Activated CD8-positive, alpha-beta memory T cell treated with anti-CD3 and anti-CD28 coated beads for 24 hours (primary cell): ENCODE results near the gene KCNK10.
"Not testable (repeated sequence)": the region's sequence is repeated elsewhere in the genome, so short reads cannot be mapped to it uniquely, and the experiment has no call there.

Experiments used
- DNase-seq: peaks from one replicate; pipeline ENCODE4 v3.0.0-alpha.2; 2020

The KCNK10 gene

DNA sequence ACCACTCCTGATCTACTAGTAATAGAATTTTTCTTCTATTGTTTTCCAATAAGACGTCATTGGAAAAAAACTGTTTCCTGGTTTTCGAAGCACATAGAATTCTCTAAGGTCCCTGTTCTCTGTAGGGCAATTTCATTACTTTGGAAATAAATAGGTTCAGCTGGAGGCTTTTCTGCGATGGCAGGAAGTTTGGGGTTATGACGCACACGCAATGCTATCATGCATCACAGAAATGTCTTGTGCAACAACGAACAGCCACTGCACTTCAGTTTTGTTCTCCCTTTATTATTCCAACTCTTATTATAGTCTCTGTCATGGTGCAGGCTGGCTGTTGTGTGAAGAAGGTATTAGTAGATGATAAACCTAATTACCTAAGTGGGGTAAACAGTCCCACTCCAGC is 59.0 kb downstream of the KCNK10 start:
- DNase-seq: no peak

DNA sequence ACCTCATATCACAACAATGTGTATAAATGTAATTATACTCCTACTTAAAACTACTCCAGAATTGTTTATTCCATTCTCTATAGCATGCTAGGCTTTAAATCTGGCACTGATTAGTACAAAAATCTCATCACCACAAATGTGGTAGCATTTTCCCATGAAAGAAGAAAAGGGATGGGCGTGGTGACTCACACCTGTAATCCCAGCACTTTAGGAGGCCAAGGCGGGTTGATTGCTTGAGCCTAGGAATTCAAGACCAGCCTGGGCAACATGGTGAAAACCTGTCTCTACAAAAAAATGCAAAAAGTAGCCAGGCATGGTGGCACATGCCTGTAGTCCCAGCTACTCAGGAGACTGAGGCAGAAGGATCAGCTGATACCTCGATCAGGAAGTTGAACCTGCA is 61.8 kb downstream of the KCNK10 start:
- DNase-seq: not testable (repeated sequence)

DNA sequence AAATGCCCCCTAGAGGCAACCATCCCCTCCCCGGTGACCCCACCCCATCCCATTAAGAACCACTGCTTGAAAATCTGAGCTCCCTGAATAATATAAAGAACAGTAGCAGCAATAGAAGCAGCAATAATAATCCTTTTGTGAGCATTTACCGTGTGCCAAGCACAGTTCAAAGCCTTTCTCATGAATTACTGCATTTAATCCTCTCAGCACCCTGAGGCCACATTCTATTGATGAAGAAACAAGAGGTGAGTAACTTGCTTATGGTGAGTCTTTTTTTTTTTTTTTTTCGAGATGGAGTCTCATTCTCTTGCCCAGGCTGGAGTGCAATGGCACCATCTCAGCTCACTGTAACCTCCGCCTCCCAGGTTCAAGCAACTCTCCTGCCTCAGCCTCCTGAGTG is 65.0 kb downstream of the KCNK10 start:
- no peak for DNase-seq

DNA sequence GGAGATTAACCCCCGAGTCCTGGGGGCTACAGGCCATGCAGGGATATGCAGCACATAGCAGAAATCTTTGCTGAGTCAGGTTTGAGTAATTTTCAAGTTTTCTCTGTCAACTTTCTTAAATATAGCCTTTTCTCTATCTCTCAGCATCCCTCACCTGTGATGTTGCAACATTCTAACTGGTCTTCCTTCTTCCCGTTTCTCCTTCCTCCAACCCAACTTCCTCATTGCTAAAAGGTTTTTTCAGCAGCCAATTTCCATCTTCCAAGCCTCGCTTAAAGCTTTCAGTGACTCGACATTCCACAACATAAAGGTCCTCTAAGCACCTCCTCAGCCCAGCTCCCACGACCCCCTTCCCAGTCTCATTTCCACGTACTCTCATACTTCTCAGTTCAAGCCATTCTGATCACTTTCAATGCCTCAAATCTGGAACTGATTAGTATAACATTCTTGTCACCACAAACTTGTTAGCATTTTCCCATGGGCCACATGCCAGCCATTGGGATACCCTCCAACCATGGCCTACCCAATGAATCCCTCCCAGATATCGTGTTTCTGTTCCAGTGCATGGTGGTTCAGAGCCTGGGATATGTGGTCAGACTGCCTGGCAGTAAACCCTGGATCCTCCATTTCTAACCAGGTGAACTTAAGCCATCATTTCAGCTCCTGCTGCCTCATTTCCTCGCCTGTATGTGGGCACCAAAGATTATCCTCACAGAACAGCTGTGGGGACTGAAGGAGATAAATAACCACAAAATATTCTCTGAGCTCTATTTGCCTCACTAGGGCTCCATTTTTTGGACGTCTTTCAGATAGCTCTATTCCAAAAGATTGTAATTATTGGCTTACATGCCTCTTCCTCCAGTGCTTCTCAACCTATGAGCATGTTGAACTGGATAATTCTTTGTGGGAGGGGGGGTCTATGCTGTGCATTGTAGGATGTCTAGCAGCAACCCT is 65.8 kb downstream of the KCNK10 start:
- no peak for DNase-seq

DNA sequence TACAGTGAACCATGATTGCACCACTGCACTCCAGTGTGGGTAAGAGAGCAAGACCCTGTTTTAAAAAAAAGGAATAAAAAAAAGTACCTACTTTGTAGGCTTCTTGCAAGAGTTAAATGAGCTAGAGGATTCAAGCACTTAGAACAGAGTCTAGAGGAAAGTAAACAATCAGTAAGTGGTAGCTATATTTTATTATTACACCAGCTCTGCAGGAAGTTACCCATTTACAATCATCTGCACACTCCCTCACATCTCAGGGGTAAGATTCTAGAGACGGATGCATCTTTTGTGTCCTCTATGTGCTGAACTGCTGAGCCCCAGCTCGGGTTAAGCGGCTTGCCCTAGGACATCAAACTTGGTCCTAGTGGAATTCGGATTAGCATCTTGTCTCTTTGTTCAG is 67.3 kb downstream of the KCNK10 start:
- no peak for DNase-seq

DNA sequence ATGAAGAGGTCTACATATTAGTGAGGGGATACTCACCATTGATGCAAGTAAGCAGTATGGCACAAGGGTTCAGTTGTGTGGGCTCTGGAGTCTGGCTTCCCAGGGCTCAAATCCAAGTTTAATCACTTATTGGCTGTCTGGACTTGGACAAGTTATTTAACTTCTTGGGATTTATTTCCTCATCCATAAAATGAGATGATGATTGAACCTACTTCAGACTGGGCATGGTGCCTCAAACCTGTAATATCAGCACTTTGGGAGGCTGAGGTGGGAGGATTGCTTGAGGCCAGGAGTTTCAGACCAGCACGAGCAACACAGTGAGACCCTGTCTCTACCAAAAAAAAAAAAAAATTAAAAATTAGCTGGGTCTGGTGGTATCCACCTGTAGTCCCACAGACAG is 67.9 kb downstream of the KCNK10 start:
- DNase-seq: no peak

DNA sequence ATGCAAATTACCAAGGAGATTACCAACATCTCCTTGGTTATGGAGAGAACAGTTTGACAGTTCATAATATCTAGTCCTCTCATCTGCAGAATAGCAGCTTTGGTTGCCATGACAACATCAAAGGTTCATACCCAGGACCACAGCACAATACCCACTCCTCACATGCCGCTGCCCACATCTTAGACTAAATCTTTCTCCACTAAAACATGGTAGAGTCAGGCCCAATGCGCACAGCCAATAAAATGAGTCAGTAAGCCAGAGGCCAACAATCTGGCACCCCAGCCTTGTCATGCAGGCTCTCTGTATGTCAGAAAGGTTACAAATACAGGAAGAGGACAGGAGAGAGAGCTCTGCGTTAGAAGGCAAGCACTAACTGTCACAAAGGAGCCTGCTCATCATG is 70.6 kb downstream of the KCNK10 start:
- DNase-seq: no peak

DNA sequence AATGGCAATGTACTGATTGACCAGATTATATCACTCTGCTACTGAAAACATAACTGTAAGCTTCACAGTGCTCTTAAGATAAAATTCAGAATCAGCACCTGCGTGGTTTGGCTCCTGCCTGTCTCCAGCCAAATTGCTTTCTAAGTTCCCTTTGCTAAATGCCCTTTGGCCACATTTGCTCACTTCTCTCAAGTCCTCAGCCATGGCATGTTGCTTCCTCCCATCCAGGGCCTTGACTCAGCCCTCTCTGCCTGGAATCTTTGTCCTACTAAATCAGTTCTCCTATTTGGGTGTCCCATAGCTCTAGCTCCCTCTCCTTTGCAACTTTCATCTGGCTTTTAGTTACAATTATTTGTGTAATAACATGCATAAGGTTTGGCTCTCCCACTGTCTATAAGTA is 71.4 kb downstream of the KCNK10 start:
- DNase-seq: no peak

DNA sequence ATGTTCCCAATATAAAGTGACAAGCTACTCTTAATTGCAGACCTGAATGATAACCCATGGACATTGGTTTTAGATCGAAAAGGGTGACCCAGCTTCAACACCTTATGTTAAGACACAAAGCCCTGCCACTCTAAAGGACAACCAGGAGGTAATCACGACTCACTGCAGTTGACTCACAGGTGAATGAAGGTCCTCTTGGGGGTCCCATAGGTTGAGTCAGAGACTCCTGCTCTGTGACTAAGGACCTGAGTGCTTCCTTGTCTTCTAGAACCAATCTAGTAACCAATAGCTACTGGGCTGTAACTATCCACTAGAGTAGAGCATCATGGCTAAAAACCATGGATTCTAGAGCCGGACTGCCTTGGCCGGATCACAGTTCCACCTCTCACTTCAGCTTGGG is 73.8 kb downstream of the KCNK10 start:
- no peak for DNase-seq

DNA sequence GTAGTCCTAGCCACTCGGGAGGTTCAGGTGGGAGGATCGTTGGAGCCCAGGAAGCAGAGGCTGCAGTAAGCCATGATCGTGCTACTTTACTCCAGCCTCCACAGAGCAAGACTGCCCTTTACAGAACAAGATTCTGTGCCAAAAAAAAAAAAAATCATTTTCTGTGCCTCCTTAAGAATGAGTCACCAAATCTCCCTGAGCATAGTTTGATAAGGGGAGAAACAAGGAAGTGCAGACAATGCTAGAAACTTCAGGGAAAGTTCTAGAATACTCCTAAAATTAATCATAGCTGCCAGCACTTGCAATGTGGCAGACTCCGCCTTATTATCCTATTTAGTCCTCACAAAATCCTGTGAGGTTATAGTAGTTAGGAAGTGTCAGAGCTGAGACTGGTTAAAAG is 74.5 kb downstream of the KCNK10 start:
- DNase-seq: no peak

DNA sequence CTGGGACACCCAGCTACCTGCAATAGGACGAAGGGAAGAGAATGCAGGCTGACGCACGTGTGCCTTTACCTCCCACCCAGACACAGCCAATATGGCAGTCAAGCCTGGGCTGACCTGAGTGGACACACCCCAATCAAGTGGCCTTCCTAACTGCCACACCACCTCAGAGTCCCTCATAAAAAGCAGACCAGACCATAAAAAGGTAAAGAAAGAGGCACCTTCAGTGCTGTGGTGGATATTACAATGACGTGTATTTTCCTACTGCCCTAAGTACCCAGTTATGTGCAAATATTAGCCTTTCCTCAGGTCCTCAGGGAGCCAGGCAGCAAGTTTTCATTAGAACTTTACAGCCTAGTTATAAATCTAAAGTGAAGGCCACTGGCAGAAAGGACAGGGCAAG is 75.8 kb downstream of the KCNK10 start:
- DNase-seq: no peak

DNA sequence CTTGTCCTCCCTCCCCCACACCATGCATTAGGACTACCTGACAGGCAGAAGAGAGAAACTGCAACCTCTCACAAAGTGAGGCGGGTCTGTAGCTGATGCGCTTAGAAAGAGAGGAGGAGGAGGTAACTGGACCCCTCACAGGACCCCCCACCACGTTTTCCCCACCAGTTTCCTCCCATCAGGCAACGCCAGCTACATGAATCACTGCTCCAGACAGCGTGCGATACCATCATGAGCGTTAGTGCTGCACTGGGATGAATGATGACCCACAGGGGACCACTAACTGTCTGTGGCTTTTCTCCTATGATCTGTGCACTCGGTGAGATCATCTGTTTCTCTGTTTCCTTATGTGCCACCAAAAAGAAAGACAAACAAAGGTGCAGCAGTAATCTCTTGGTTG is 77.7 kb downstream of the KCNK10 start:
- no peak for DNase-seq

DNA sequence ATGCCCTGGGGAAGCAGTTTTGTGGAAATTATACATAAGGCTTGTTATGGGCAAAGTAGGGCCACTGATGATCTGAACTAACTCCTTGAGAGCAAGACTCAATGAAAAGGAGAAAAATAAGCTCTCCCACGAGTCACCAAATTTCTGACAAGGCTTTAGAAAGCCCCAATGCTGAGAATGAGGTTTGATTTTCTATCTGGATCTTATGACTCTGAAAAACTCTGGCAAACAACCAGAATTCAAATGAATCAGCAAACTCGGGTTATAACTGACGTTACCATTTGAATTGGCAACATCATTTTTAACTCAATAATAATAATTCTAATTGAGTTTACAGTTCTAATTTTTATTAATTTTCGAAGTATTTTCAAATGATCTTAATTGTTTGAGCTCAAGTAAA is 79.1 kb downstream of the KCNK10 start:
- DNase-seq: no peak

DNA sequence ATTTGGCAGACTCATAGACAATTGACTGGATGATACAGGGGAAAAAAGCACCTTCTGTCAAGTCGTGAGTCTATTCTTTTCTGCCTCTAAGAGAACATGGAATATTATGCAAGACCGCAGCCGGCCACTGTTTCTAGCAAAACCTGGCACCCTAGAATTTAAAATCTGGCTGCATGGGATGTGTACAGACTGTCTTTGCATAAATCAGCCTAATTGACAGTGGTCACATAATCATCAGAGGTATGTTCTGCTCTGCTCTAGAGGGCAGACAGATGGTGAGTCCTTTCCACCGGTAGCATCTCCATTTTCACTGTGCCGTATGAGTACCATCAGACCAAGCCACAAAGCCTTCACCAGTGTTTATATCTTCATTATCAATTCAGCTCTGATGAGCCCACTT is 80.6 kb downstream of the KCNK10 start:
- DNase-seq: no peak

DNA sequence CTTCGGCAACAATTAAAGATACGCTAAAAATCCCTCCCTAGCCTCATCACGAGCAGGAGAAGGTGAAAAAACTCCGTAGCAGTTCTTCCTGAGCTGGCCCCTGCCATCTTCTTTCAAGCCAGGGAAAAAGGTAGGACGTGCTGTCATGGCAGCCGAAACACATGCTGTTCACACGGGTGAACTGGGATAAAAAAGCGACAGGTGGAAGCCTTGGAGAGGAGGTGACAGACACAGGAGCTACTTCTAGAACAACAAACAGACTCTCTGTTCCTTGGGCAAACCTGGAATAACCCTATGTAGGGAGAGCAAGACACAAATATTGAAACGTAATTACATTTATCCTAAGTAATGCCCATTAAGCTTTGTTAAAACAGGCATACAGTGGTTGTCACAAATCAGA is 81.3 kb downstream of the KCNK10 start:
- DNase-seq: no peak

DNA sequence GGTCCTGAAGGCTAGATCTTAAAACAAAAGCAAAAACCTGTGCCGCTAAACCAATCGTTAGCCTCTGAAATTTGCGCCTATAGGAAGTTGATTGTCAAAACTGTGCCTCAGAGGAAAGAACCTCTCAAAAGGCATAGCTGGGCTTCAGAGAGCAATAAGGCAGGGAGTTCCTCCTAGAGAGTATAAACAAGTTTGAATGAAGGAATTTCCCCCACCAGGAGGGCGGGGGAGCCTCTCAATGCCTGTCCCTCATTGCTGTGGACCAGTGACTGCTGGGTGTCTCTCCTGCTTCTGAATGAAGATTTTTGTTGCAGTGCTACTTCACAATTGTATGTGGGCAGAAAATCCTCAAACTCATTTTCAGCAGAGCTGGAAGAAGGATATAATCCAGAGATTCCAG is 88.6 kb downstream of the KCNK10 start:
- DNase-seq: no peak

DNA sequence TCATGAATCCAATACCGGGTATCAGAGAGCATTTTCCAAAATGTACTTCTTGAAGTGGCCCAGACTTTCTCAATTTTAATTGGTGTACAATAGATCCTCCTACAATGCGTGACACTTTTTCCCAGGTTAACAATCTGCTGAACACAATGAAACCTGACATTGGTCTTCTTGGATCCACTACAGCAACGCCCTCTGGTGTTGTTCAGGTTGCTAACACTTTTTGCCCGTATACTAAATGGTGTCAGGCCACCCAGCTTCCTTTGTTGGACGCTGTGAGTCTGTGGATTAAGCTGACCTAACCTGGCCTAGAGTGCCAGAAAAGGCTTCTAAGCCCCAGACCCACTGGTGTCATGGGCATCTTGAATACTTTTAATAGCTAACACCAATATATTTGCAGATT is 89.2 kb downstream of the KCNK10 start:
- DNase-seq: no peak

DNA sequence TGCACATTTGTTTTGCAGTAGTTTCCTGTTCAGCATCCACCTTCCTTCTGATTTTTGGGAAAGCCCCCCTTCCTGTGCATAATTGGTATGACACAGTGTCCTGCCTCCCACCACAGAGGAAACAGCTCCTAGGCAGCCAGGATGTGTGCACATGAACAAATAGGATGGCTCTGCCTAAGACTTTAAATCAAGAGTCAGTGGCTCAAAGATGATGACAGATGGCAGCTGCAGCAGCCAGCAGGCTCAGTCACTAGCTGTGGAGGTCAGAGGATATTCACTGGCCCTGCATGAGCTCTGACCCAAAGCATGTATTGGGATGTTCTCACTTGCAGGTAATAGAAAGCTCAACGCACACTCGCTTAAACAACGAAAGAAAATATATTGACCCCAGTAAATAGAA is 90.3 kb downstream of the KCNK10 start:
- no peak for DNase-seq

DNA sequence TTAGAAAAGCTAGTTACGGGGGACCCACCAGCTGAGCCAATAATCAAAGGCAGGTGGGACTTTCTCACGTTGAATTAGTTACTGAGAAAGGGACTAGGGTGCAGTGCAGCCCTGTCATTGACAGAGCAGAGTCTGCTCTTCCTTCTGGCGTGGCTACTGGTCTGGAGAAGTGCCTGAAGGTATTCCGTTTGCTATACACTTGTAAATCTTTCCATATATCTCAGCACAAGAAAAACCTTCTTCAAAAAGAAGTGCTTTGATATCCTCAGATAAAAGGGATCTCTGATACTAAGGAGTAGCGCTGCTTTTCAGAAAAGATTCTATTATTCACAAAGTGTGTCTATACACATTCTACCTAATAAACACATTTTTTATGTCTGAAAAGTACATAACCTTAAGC is 91.5 kb downstream of the KCNK10 start:
- DNase-seq: no peak

DNA sequence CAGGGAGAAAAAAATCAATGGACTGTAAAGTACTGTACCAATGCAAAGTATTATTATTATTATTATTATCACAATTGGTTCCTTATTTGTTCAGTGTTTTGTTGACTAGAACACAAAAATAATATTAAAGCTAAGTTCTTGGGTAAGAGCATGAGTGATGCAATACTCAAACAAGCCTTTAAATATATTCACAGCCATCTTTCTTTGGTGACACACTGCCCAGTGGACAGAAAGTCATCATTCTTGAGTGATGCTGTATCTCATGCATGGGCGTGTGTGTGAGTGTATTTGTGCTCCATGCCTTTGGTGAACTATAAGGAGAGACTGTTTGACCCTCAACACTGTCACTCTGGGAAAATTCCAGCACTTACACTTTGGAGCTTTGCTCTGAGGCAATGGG is 93.6 kb downstream of the KCNK10 start:
- DNase-seq: no peak

DNA sequence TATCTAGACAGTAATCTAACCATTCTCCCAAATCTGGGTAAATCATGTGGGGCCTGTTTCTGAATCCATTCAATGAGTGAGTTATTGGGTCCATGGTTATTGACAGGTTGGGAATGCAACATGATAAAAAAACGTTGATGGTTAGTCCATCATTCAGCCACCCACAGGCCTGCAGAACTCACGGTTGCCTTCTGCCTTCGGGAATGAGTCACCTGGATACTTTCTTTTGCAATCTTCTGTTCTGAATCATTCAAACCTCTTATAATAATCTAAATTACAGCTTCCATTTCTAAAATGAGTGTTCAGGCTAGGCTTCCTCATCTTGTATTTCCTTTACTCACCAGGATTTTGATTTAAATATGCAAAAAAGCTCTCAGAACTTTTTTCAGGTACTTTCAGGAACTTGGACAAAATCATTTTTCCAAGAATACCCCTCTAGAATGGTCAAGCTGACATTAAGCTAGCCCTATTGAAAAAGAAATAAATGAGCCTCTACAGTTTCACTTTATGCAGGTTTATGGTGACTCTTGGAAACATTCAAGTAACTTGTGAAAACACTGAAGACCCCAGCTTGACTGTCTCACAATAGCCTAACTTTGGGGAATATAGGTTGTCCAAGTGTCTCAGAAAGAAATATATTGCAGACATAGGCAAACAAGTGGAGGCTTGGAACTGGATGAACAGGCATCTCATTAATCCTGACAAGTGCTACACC is 94.4 kb downstream of the KCNK10 start:
- DNase-seq: no peak

DNA sequence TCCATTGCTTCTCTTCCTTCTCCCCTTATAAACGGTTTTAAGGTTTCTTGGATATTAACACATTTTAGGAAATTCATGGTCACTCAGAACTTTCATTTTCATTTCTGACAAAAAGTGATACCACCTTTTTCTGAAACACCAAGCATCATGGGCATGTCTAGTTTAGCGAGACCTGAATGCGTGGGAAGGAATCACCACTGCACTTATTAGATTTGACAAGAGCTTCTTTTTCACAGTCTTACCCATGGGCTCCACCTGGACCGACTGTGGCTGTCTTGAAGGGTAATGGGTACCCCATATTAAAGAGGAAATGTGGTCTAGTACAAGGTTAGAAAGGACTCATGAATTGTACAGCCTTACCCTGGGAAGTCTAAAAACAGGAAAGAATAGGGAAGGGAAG is 95.4 kb downstream of the KCNK10 start:
- DNase-seq: no peak

DNA sequence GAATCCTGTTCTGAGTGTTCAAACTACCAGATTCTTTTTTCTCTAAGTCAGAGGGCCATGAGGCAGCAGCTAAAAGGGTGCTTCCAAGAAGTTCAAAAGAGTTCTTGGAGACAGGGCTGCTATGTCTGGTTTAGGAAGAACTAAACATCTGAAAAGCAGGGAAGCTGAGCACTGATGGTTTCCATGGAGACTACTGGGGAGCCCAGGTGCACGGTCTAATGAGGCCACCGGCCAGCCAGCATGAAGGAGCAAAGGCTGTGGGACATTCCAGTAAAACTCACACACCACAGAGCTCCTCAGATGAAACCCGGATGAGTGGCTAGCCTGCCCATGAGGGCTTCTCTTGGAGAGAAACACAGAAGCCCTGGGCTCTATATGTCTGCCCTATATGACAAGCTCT is 97.3 kb downstream of the KCNK10 start:
- DNase-seq: no peak

DNA sequence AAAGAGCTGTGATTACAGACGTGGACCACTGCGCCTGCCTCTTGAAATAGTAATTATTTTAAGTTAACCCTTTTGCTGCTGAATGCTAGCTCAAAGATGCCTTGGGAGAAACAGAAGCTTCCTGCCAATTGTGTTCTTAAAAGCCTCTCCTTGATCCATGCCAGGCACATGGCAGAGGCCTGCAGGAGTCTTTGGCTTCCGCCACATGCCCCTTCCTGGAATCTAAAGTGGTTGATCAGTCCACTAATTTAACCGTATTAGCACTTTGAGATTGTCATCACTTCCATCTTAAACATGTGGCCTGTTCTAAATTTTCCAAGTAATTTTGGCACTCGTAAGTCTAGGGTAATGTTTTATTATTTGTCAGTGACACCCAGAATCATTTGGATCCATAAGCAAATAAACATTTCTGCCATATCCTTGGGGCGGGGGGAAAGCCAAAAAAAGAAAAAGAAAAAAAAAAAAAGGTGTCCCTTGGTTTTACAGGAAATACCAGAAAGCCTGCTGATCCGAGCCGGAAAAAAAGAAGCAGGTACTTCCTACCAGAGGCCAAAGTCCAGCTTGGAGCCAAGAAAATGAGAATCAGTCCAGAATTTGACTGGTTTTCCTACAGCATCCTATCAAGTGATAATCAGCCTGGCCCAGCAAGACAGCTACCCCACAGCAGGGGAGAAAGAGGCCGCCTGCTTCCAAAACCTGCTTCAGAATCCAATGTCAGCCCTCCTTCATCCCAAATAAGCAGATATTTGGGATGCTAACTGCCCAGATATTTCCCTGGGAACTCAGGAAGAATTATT is 104.8 kb downstream of the KCNK10 start:
- DNase-seq: no peak
